HK-2 (cell line): ENCODE measurements around the gene FRMD8.

Source experiments
- DNase-seq: peaks from one replicate; pipeline ENCODE4 v3.0.0-alpha.2; 2018; ENCODE audit not compliant: unreplicated experiment

FRMD8 gene, protein sequence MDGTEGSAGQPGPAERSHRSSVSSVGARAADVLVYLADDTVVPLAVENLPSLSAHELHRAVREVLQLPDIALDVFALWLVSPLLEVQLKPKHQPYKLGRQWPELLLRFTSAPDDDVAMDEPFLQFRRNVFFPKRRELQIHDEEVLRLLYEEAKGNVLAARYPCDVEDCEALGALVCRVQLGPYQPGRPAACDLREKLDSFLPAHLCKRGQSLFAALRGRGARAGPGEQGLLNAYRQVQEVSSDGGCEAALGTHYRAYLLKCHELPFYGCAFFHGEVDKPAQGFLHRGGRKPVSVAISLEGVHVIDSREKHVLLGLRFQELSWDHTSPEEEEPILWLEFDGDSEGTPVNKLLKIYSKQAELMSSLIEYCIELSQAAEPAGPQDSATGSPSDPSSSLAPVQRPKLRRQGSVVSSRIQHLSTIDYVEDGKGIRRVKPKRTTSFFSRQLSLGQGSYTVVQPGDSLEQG

GRCh38 chr11:65386307-65387140, at the start of gene FRMD8:
Gene FRMD8 (plus strand): TSS chr11:65386637. CDS start chr11:65387037, 400 bp downstream.
- DNase-seq, result peak; percentile 80

GRCh38 chr11:65338676-65339075, 47.8 kb upstream of the FRMD8 start:
- DNase-seq, result no peak

GRCh38 chr11:65340226-65340625, 46.2 kb upstream of the FRMD8 start:
- no peak for DNase-seq

- no peak for DNase-seq
Observed at GRCh38 chr11:65341856-65342255, 44.6 kb upstream of the FRMD8 start.

DNA sequence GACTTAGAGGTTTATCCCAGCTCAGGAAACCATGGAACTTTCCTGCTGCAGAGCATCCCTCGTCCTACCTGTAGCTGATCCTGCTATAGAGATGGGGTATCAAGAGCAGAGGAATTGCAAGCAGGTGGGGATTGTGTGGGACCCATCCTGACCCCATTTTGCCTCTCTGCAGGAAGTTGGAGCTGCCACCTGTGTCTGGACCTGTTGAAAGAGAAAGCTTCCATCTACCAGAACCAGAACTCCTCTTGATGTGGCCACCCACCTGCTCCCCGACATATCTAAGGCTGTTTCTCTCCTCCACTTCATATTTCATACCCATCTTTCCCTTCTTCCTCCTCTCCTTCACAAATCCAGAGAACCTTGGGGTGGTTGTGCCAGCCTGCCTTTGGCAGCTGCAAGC, 34.9 kb upstream of the FRMD8 start:
- no peak for DNase-seq

DNA sequence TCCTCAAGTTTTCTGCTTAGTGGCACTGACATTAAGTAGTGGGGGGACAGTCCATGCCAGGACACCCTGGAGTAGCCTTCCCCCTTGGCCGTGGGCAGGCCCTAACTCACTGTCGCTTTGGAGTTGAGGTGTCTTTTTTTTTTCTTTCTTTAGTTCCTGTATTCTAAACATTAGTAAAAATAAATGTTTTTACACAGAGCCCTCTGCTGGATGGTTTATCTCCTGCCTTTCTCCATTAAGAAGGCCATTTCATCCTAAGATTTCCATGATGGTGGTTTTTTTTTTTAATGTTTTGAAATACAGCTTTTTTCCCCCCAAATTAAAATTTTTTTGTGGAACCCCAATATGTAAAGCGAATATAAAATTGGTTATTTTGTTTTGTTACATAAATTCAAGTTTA, 33.7 kb upstream of the FRMD8 start:
- no peak for DNase-seq

DNA sequence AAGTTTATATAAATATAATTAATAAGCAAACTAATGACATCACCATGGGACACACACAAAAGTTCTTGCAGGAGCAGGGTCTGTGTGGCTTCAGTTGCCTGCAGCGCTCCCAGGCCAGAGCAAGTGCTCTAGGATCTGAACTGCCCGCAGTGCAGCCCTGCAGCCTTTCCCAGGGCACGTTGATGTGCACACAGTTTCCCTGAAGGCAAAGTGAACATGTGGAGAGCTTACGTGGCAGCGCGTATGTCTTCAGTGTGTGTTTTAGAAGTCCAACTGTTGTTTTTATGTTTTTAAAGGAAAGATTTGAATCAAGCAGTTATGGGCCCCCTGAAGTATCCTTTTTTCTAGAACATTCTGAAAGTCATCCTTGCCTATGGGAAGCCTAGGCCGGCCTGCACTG, 33.1 kb upstream of the FRMD8 start:
- DNase-seq, result no peak

DNA sequence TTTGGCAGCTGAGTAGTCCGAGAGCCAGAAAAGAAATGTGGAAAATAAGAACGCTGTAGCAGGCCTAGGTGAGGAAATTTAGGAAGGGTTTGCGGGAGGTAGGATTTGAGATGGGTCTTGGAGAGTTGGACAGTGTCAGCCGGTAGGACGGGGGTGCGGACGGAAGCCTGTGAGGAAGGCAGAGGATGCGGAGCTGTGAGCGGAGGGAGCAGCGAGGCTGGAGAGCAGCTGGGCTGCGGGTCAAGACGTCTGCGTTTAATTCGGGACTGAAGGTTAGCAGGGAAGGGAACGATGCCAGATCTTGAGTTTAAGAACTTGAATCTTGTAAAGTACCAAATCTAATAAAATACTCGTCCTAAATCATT, 32.6 kb upstream of the FRMD8 start:
- no peak for DNase-seq

- peak; percentile 92 for DNase-seq
Observed at GRCh38 chr11:65354265-65355012, 32.0 kb upstream of the FRMD8 start, which contains the start of gene TIGD3. Gene TIGD3 (plus strand): TSS chr11:65354751. CDS start chr11:65355809, 1,058 bp downstream.

DNA sequence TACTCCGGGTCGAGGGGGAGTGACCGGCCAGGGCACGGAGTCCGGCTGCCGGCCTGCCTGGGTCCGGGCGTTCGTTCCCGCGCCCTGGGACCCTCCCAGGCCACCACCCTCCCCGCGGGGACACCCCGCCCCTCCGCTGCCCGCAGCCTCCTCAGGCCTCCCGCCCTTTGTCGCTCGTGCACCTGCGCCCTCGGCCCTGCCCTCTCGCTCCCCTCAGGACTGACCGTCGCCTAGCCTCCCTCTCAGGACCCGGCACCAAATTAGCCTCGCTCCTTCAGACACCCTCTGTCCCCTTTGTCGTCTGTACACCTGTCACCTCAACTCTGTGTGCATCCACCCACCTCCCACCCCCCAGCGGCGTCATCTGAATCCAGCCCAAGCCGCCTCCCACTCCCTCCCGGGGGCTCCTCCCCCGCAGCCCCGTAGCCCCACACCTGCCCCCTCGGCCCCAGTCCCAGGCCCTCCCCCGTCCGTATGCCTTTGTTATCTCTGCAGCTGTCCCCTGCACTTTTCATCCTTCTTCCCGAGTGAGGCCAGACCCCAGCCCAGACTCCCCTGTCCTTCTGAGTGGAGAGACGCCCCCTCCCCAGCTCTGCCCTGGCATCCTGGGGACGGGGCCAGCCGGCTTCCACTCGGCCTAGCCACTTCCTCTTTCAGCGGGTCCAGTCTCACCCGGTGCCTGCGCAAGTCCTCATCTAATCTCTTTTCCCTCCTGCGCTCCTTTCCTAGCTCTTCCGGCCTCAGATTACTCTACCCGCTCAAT, 31.2 kb upstream of the FRMD8 start:
- DNase-seq, result no peak

DNA sequence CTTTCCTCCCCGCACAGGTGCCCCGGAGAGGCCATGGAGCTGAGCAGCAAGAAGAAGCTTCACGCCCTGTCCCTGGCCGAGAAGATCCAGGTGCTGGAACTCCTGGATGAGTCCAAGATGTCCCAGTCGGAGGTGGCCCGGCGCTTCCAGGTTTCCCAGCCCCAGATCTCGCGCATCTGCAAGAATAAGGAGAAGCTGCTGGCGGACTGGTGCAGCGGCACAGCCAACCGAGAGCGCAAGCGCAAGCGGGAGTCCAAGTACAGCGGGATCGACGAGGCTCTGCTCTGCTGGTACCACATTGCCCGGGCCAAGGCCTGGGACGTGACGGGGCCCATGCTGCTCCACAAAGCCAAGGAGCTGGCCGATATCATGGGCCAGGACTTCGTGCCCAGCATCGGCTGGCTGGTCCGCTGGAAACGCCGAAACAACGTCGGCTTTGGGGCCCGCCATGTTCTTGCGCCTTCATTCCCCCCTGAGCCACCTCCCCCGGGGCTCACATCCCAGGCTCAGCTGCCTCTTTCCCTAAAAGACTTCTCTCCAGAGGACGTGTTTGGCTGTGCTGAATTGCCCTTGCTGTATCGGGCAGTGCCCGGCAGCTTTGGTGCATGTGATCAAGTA, 30.6 kb upstream of the FRMD8 start:
- no peak for DNase-seq

- DNase-seq, result no peak
Observed at GRCh38 chr11:65356394-65356972, 30.0 kb upstream of the FRMD8 start.

- no peak for DNase-seq
Observed at GRCh38 chr11:65357856-65358356, 28.5 kb upstream of the FRMD8 start.

DNA sequence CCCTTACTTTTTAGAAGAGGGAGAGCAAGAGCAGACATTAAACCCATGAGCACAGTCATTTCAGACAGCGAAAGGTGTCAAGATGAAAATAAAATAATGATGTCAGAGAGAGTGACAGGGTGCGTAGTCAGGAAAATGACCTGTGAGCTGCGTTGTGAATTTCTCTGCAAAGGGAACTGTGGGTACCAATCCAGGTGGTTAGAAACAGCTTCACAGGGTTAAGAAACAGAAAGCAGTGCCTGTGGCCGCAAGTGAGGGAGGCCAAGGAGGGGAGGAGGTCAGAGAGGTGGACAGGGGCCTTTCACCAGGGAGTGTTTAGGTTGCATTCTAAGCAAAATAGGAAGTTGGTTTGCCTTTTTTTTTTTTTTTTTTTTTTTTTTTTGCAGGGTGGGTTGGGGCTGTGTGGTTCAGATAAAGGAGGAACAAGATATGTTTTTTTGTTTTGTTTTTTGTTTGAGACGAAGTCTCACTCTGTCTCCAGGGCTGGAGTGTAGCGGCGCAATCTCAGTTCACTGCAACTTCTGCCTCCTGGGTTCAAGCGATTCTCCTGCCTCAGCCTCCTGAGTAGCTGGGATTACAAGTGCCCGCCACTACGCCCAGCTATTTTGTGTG, 24.0 kb upstream of the FRMD8 start:
- no peak for DNase-seq

- DNase-seq, result no peak
Observed at GRCh38 chr11:65362966-65363365, 23.5 kb upstream of the FRMD8 start.

DNA sequence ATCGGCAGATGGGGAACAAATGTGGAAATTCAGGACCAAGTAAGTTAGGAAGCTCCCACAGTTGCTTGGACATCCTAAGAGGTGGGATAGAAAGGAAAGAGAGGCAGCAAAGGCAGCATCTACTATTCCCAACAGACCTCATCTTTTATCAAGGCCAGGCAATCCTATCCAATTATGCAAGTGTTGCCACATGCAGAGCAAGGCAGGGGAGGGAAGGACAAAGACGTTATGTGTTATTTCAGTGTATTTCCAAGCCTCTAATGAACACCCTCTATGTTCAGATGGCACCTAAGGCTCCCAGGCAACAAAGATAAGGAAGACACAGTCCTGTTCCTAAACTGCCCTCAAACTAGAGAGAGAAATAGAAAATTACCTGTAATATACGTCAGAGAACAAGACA, 22.7 kb upstream of the FRMD8 start:
- no peak for DNase-seq

DNA sequence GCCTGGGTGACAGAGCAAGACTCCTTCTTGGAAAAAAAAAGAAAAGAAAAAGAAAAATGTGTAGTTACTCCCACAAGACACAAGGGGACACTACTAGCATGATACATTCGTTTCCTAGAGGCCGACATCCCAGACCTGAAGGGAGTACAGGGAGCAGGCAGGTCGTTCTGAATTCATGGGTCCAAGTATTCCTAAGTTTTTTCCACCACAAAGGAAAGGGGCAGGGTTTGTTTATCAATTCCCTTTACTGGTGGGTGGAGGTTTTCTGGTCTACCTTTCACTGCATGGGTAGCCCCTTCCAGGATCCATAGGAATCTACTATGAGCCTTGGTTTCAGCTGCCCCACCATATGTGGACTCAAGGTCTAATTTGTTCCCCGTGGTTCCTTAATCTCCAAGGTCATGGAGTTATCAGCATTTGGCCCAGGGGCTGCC, 20.1 kb upstream of the FRMD8 start:
- no peak for DNase-seq

- no peak for DNase-seq
Observed at GRCh38 chr11:65370659-65371049, 15.8 kb upstream of the FRMD8 start.

GRCh38 chr11:65373839-65374580, 12.4 kb upstream of the FRMD8 start:
- no peak for DNase-seq
